Gastroesophageal sphincter (tissue), 4 donors: ENCODE data around the gene HSPBAP1. TPM values are rescaled to one million over a fixed set of nuclear protein-coding genes. Genes with fewer than 3 reads are reported as not detected.
"Not testable (repeated sequence)": the region's sequence is repeated elsewhere in the genome, so short reads cannot be mapped to it uniquely, and the experiment has no call there.

ENCODE experiments used
- ATAC-seq: fragments of 150-250 bp; one replicate; pipeline ENCODE4 v1.9.1; 2016; ENCODE audit warnings: mild to moderate bottlenecking, moderate library complexity
- H3K27ac ChIP-seq, 4 donors: fragments of 200-600 bp; sonication (generic) in 3 of 4; 1 replicate in 3 of 4; 2 replicates in 1 of 4; pipeline ENCODE4 v1.5.1; 2016 to 2019
- H3K27me3 ChIP-seq: fragments of 200-600 bp; sonication (generic); one replicate; pipeline ENCODE4 v1.5.1; 2019
- H3K36me3 ChIP-seq, 2 donors: fragments of 200-600 bp; sonication (generic); one replicate each; pipeline ENCODE4 v1.5.1; 2019; ENCODE audit warnings: control low read depth in 1 of 2
- H3K4me1 ChIP-seq, 3 donors: fragments of 200-600 bp; sonication (generic); 1 replicate in 2 of 3; 2 replicates in 1 of 3; pipeline ENCODE4 v1.5.1; 2016 to 2019; ENCODE audit warnings: control low read depth in 2 of 3
- H3K4me3 ChIP-seq, 2 donors: fragments of 200-600 bp; sonication (generic); one replicate each; pipeline ENCODE4 v1.5.1; 2019; ENCODE audit warnings: mild to moderate bottlenecking in 1 of 2, moderate library complexity in 1 of 2
- H3K9me3 ChIP-seq, 3 donors: fragments of 200-600 bp; sonication (generic); one replicate each; pipeline ENCODE4 v1.5.1; 2017 to 2019; ENCODE audit warnings: control low read depth in 2 of 3
- EP300 ChIP-seq: sonication (generic); formaldehyde crosslinking; IDR thresholded peaks from one replicate; pipeline ENCODE4 v1.6.1; 2017; ENCODE audit warnings: antibody characterized with exemption, mild to moderate bottlenecking
- POLR2A ChIP-seq, 2 donors: fragments of 450-650 bp; IDR thresholded peaks; one replicate each; pipeline ENCODE4 v1.6.1; 2017; ENCODE audit warnings: antibody characterized with exemption in 2 of 2, mild to moderate bottlenecking in 2 of 2, moderate library complexity in 1 of 2
- POLR2AphosphoS5 ChIP-seq: sonication (generic); formaldehyde crosslinking; IDR thresholded peaks from one replicate; pipeline ENCODE4 v1.6.1; 2017; ENCODE audit warnings: antibody characterized with exemption
- WGBS, 2 donors: methylation state at CpG; one replicate each; pipeline ENCODE4 v1.1.5; 2018; ENCODE audit warnings: low coverage in 1 of 2; 5-methylcytosine and 5-hydroxymethylcytosine counted together
- total RNA-seq, 4 donors: library from RNA; depleted of rRNA; stranded (reverse); fragments of >200 nt; gene quantifications; one replicate each; pipeline ENCODE4 v1.1.0, GENCODE V29; 2016
- TF ChIP-seq, protein P1 (sequence below), 4 experiments: fragments of 200-600 bp in 2 of 4; fragments of 450-650 bp in 2 of 4; sonication (generic) in 1 of 4; IDR thresholded peaks; one replicate each; pipeline ENCODE4 v1.5.1; 2017 to 2019; ENCODE audit warnings: antibody characterized with exemption in 4 of 4, mild to moderate bottlenecking in 2 of 4, moderate library complexity in 2 of 4

HSPBAP1 gene
- total RNA-seq, 4 donors from 2014 or later, result 7.0 to 18.5 (median 9.6) TPM

DNA sequence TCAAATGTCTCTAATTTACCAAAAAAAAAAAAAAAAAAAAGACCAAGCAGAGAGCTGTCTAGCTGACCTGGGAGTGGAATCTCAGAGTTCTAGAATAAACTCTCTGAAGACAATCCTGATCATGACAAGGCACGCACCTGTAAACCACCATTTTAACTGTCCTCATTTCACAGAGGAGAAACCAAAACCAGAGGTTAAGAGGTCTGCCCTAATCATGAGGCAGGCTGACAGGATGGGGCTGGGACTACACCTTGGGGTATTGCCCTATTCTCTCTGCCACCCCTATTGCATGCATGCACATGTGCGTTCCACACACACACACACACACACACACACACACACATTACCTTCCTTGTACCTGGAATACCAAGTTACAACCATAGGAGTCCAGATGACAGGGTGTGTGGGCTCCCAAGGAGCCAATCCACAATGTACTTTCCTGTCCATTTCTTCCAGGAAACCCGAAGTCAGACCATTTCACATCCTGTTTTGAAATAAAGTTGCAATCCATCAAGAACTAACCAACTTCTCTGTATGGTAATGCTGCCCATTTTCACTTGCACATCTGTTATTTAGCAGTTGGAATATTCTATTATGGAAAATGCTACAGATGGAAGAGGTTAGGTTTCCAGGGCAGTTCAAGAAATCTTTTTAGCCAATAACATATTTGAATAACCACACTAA, 34.6 kb downstream of the HSPBAP1 start:
- no peak for TF ChIP-seq POLR2AphosphoS5
- TF ChIP-seq, protein P1, sequence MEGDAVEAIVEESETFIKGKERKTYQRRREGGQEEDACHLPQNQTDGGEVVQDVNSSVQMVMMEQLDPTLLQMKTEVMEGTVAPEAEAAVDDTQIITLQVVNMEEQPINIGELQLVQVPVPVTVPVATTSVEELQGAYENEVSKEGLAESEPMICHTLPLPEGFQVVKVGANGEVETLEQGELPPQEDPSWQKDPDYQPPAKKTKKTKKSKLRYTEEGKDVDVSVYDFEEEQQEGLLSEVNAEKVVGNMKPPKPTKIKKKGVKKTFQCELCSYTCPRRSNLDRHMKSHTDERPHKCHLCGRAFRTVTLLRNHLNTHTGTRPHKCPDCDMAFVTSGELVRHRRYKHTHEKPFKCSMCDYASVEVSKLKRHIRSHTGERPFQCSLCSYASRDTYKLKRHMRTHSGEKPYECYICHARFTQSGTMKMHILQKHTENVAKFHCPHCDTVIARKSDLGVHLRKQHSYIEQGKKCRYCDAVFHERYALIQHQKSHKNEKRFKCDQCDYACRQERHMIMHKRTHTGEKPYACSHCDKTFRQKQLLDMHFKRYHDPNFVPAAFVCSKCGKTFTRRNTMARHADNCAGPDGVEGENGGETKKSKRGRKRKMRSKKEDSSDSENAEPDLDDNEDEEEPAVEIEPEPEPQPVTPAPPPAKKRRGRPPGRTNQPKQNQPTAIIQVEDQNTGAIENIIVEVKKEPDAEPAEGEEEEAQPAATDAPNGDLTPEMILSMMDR (IDR thresholded peaks at IDR 0.05), result no peak
- TF ChIP-seq POLR2A (IDR thresholded peaks at IDR 0.05), result no peak
- TF ChIP-seq EP300, result no peak
- no peak for ATAC-seq
- 40 to 55% methylated on average over 1 to 2 of the region's 3 CpGs for WGBS, 2 donors

DNA sequence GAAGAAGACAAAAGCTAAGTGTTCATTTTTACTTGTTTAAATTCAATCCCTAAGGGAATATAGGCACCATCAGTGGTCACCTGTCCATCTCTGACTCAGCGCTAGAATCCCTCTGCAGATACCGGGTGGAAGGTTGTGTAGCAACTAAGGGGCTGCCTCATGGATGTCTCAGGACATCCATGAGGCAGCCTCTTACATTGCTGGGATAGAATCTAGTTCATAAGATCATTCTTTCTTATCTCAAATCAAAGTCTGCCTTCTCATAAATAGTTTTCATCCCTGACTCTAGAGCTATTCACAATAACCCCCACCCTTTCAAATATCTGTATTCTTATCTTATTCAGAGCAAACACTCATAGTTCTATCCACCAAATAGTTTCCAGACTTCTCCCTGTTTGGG, 38.1 kb downstream of the HSPBAP1 start:
- no peaks in the 10 kb centered on the region for H3K9me3 ChIP-seq
- H3K4me3 ChIP-seq, result no peak overlapping the region
- H3K4me1 ChIP-seq, result peaks cover 0 to 11% (median 0%) of the 10 kb centered on the region in 3 donors
- H3K27me3 ChIP-seq, result no peaks in the 10 kb centered on the region
- H3K27ac ChIP-seq, result no peak overlapping the region
- ATAC-seq, result no peak
- WGBS, 2 donors, result 95 to 100% methylated on average over 2 of the region's 2 CpGs
- peaks cover 0 to 78% of the 10 kb centered on the region in 2 donors for H3K36me3 ChIP-seq
- TF ChIP-seq, protein P1 (IDR thresholded peaks at IDR 0.05), result no peak
- TF ChIP-seq POLR2A (IDR thresholded peaks at IDR 0.05), result no peak
- no peak for TF ChIP-seq POLR2AphosphoS5
- TF ChIP-seq EP300, result no peak

More for the DNA sequence above, 34.6 kb downstream of the HSPBAP1 start:
- Histone ChIP-seq H3K4me3 (no peak overlapping the region), H3K4me1 (peaks cover 0 to 13% (median 0%) of the 10 kb centered on the region in 3 donors), H3K27ac (no peak overlapping the region), H3K27me3 (no peaks in the 10 kb centered on the region), H3K9me3 (no peaks in the 10 kb centered on the region), H3K36me3 (peaks cover 0 to 42% of the 10 kb centered on the region in 2 donors)

DNA sequence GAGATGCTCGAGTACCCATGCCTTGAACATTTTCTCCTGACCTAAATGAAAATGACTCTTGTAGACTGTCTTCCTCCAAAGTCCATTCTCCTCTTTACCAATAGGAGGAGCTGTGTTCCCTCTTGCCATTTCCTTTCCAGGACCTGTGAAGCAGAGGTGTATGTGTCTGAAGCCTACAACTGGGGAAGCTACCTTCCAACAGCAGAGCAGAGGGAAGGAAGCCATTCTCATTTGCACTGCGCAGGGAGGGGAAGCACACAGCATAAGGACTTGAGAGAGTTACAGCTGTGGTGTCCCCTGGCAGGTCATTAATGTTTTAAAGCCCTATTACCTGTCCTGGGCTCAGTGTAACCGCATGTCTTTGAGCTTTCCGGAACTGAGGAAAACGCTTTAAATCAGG, 38.7 kb downstream of the HSPBAP1 start:
- no peak overlapping the region for H3K27ac ChIP-seq
- WGBS, 2 donors, result 64 to 100% methylated on average over 1 to 4 of the region's 5 CpGs
- no peaks in the 10 kb centered on the region for H3K27me3 ChIP-seq
- H3K9me3 ChIP-seq, result no peaks in the 10 kb centered on the region
- peaks cover 0 to 6% (median 0%) of the 10 kb centered on the region in 3 donors for H3K4me1 ChIP-seq
- no peak overlapping the region for H3K4me3 ChIP-seq
- H3K36me3 ChIP-seq, result peaks cover 0 to 83% of the 10 kb centered on the region in 2 donors
- ATAC-seq, result peak; percentile 34
- TF ChIP-seq POLR2A (IDR thresholded peaks at IDR 0.05), result no peak
- TF ChIP-seq POLR2AphosphoS5, result no peak
- TF ChIP-seq, protein P1 (IDR thresholded peaks at IDR 0.05), result peak; percentile 33 to 57 (median 41)
- TF ChIP-seq EP300, result no peak

DNA sequence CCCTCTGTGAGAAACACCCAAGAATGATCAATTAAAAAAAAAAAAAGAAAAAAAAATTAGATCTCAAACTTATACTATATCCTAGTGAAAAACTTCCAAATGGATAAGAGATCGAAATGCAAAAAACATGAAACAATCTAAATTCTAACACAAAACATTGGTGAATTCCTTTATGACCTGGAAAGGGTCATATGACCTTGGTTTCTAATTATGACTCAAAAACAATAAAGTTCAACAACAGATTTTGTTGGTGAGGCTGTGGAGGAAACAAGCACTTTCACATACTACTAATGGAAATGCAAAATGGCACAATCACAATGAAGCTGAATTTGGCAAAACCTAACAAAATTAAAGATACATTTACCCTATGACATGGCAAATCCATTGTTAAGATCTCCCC, 45.3 kb downstream of the HSPBAP1 start:
- 60 to 100% methylated on average over 1 of the region's 1 CpG for WGBS, 2 donors
- Histone ChIP-seq H3K27ac (no peak overlapping the region), H3K36me3 (peaks cover 0 to 44% of the 10 kb centered on the region in 2 donors), H3K4me3 (no peak overlapping the region), H3K9me3 (no peaks in the 10 kb centered on the region), H3K4me1 (no peaks in the 10 kb centered on the region), H3K27me3 (no peaks in the 10 kb centered on the region)
- no peak for ATAC-seq
- TF ChIP-seq, protein P1 (IDR thresholded peaks at IDR 0.05), result no peak
- TF ChIP-seq POLR2A (IDR thresholded peaks at IDR 0.05) (no peak), POLR2AphosphoS5 (no peak), EP300 (no peak)

DNA sequence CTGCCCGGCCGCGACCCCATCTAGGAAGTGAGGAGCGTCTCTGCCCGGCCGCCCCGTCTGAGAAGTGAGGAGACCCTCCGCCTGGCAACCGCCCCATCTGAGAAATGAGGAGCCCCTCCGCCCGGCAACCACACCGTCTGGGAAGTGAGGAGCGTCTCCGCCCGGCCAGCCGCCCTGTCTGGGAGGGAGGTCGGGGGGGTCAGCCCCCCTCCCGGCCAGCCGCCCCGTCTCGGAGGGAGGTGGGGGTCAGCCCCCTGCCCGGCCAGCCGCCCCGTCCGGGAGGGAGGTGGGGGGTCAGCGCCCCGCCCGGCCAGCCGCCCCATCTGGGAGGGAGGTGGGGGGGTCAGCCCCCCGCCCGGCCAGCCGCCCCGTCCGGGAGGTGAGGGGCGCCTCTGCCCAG, 46.3 kb downstream of the HSPBAP1 start:
- H3K36me3 ChIP-seq, result peaks cover 0 to 44% of the 10 kb centered on the region in 2 donors
- H3K27ac ChIP-seq, H3K27me3 ChIP-seq, H3K4me3 ChIP-seq, H3K4me1 ChIP-seq, ATAC-seq, H3K9me3 ChIP-seq: not testable (repeated sequence)
- no CpG with 5 or more reads among the region's 35 CpGs for WGBS, 2 donors
